Astrocyte (in vitro differentiated cells and primary cell): ENCODE results near the gene VCPKMT. TPM values are rescaled to one million over a fixed set of nuclear protein-coding genes. Genes with fewer than 3 reads are reported as not detected.

Experiments used
- DNase-seq: peaks from one replicate; pipeline ENCODE4 v3.0.0-alpha.2; 2010; ENCODE audit warnings: low read depth
- FAIRE-seq: peaks from 2 replicates; lab custom pipeline; 2011; peaks lifted over from hg19 to GRCh38; lab: Jason Lieb, UNC
- H2AFZ ChIP-seq: 2 replicates; pipeline ENCODE4 v1.6.0; 2012; ENCODE audit warnings: low read depth, low read length, inconsistent platforms
- H3K27ac ChIP-seq: 2 replicates; pipeline ENCODE4 v1.5.1; 2011; ENCODE audit warnings: low read depth, low read length, inconsistent platforms
- H3K27me3 ChIP-seq: 2 replicates; pipeline ENCODE4 v1.6.0; 2011; ENCODE audit warnings: low read length, inconsistent platforms; ENCODE audit not compliant: insufficient read depth
- H3K36me3 ChIP-seq: 2 replicates; pipeline ENCODE4 v1.5.1; 2011; ENCODE audit warnings: low read length, inconsistent platforms; ENCODE audit not compliant: insufficient read depth
- H3K4me1 ChIP-seq: 2 replicates; pipeline ENCODE4 v1.5.1; 2011; ENCODE audit warnings: low read length, inconsistent platforms; ENCODE audit not compliant: insufficient read depth
- H3K4me2 ChIP-seq: 2 replicates; pipeline ENCODE4 v1.6.0; 2012; ENCODE audit warnings: low read length, inconsistent platforms
- H3K4me3 ChIP-seq: 2 replicates; pipeline ENCODE4 v1.5.1; 2011; ENCODE audit warnings: low read depth, mild to moderate bottlenecking, low read length, inconsistent platforms; ENCODE audit not compliant: insufficient read depth
- H3K79me2 ChIP-seq: 2 replicates; pipeline ENCODE4 v1.6.0; 2012; ENCODE audit warnings: mild to moderate bottlenecking, low read length, inconsistent platforms; ENCODE audit not compliant: insufficient read depth
- H3K9ac ChIP-seq: 2 replicates; pipeline ENCODE4 v1.6.0; 2012; ENCODE audit warnings: mild to moderate bottlenecking, low read length, inconsistent platforms
- H3K9me3 ChIP-seq: 2 replicates; pipeline ENCODE4 v1.5.1; 2012; ENCODE audit warnings: low read depth, mild to moderate bottlenecking, low read length, inconsistent platforms; ENCODE audit not compliant: insufficient read depth
- H4K20me1 ChIP-seq: 2 replicates; pipeline ENCODE4 v1.6.0; 2012; ENCODE audit warnings: low read length, inconsistent platforms; ENCODE audit not compliant: insufficient read depth
- H3K27ac Mint-ChIP-seq: one replicate; pipeline ENCODE4 v1.8.0; 2021; ENCODE audit warnings: mild to moderate bottlenecking, mixed read lengths; ENCODE audit not compliant: unreplicated experiment
- H3K27me3 Mint-ChIP-seq: one replicate; pipeline ENCODE4 v1.8.0; 2021; ENCODE audit warnings: low read depth, mixed read lengths; ENCODE audit not compliant: unreplicated experiment
- H3K36me3 Mint-ChIP-seq: one replicate; pipeline ENCODE4 v1.8.0; 2021; ENCODE audit warnings: low read depth, mixed read lengths; ENCODE audit not compliant: unreplicated experiment
- H3K4me1 Mint-ChIP-seq: one replicate; pipeline ENCODE4 v1.8.0; 2021; ENCODE audit warnings: low read depth, mixed read lengths; ENCODE audit not compliant: unreplicated experiment
- H3K4me3 Mint-ChIP-seq: one replicate; pipeline ENCODE4 v1.8.0; 2021; ENCODE audit warnings: mild to moderate bottlenecking, moderate library complexity, mixed read lengths; ENCODE audit not compliant: unreplicated experiment
- H3K9me3 Mint-ChIP-seq: one replicate; pipeline ENCODE4 v1.8.0; 2021; ENCODE audit warnings: mild to moderate bottlenecking, mixed read lengths; ENCODE audit not compliant: unreplicated experiment
- EZH2 ChIP-seq: IDR thresholded peaks from 2 replicates; pipeline ENCODE4 v1.6.1; 2012; ENCODE audit warnings: mild to moderate bottlenecking, low read length, inconsistent platforms; ENCODE audit not compliant: insufficient read depth
- total RNA-seq: library from RNA; stranded (reverse); gene quantifications from 2 replicates; pipeline ENCODE4 v1.2.1, GENCODE V29; 2021
- TF ChIP-seq, protein P1 (sequence below): IDR thresholded peaks from 2 replicates; pipeline ENCODE4 v1.5.1; 2011; ENCODE audit warnings: low read depth, mild to moderate bottlenecking, inconsistent platforms, low read length, moderate library complexity; ENCODE audit not compliant: insufficient read depth

The VCPKMT gene
- total RNA-seq, 1 donor from 2014 or later: 8.0 TPM

- H3K9ac ChIP-seq: no peak overlapping the region
- H3K4me3 ChIP-seq: no peak overlapping the region
- no peak for FAIRE-seq
- H3K4me3 Mint-ChIP-seq: no peak overlapping the region
- no peak overlapping the region for H3K27ac Mint-ChIP-seq
- H3K4me1 ChIP-seq: no peaks in the 10 kb centered on the region
- DNase-seq: no peak
- H3K4me2 ChIP-seq: no peak overlapping the region
- H3K4me1 Mint-ChIP-seq: no peaks in the 10 kb centered on the region
- H3K79me2 ChIP-seq: peaks cover 4% of the 10 kb centered on the region
- H3K9me3 ChIP-seq: no peaks in the 10 kb centered on the region
- H3K9me3 Mint-ChIP-seq: no peaks in the 10 kb centered on the region
- no peak overlapping the region for H3K27ac ChIP-seq
- peaks cover 9% of the 10 kb centered on the region for H3K36me3 Mint-ChIP-seq
- H4K20me1 ChIP-seq: no peaks in the 10 kb centered on the region
- no peaks in the 10 kb centered on the region for H3K27me3 Mint-ChIP-seq
- TF ChIP-seq EZH2: no peak
- TF ChIP-seq, protein P1, sequence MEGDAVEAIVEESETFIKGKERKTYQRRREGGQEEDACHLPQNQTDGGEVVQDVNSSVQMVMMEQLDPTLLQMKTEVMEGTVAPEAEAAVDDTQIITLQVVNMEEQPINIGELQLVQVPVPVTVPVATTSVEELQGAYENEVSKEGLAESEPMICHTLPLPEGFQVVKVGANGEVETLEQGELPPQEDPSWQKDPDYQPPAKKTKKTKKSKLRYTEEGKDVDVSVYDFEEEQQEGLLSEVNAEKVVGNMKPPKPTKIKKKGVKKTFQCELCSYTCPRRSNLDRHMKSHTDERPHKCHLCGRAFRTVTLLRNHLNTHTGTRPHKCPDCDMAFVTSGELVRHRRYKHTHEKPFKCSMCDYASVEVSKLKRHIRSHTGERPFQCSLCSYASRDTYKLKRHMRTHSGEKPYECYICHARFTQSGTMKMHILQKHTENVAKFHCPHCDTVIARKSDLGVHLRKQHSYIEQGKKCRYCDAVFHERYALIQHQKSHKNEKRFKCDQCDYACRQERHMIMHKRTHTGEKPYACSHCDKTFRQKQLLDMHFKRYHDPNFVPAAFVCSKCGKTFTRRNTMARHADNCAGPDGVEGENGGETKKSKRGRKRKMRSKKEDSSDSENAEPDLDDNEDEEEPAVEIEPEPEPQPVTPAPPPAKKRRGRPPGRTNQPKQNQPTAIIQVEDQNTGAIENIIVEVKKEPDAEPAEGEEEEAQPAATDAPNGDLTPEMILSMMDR: no peak
- H3K36me3 ChIP-seq: peaks cover 39% of the 10 kb centered on the region
- no peak overlapping the region for H2AFZ ChIP-seq
- no peaks in the 10 kb centered on the region for H3K27me3 ChIP-seq
Measured at GRCh38 chr14:50107850-50108249, 8.5 kb downstream of the VCPKMT start.

DNA sequence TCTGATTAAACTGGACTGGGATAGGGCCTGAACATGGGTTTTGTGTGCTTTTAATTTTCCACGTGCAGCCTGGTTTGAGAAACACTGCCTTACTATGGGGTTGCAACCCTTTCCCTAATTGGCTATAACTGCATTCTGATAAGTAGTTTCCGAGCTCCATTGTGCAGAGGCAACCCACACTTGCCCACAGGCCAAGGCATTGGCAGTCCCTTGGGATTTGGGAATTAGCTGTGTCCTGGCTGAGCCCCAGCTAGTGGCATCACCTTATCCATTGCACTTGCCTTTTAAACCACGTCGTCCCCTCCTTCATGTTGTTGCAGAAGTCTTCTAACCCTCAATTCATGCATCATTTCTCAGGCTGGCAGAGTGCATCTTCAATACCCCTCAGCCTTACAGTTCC, 10.2 kb downstream of the VCPKMT start:
- H3K79me2 ChIP-seq: peaks cover 4% of the 10 kb centered on the region
- Mint-ChIP-seq H3K27ac (no peak overlapping the region), H3K4me3 (no peak overlapping the region), H3K4me1 (no peaks in the 10 kb centered on the region), H3K27me3 (no peaks in the 10 kb centered on the region), H3K9me3 (no peaks in the 10 kb centered on the region), H3K36me3 (peaks cover 4% of the 10 kb centered on the region)
- peaks cover 33% of the 10 kb centered on the region for H3K36me3 ChIP-seq
- H3K27me3 ChIP-seq: no peaks in the 10 kb centered on the region
- no peaks in the 10 kb centered on the region for H3K4me1 ChIP-seq
- no peak overlapping the region for H2AFZ ChIP-seq
- TF ChIP-seq, protein P1: no peak
- no peak for TF ChIP-seq EZH2
- DNase-seq (no peak), FAIRE-seq (no peak)
- no peak overlapping the region for H3K4me3 ChIP-seq
- no peak overlapping the region for H3K9ac ChIP-seq
- no peak overlapping the region for H3K27ac ChIP-seq
- no peak overlapping the region for H3K4me2 ChIP-seq
- H3K9me3 ChIP-seq: no peaks in the 10 kb centered on the region
- H4K20me1 ChIP-seq: no peaks in the 10 kb centered on the region

GRCh38 chr14:50103558-50103957, 12.8 kb downstream of the VCPKMT start:
- H3K79me2 ChIP-seq: no peaks in the 10 kb centered on the region
- Mint-ChIP-seq H3K4me1 (peaks cover 3% of the 10 kb centered on the region), H3K27me3 (no peaks in the 10 kb centered on the region), H3K27ac (no peak overlapping the region), H3K9me3 (no peaks in the 10 kb centered on the region), H3K36me3 (peaks cover 6% of the 10 kb centered on the region), H3K4me3 (no peak overlapping the region)
- no peak for DNase-seq
- FAIRE-seq: no peak
- H3K4me3 ChIP-seq: no peak overlapping the region
- TF ChIP-seq EZH2: no peak
- TF ChIP-seq, protein P1: no peak
- no peak overlapping the region for H3K27ac ChIP-seq
- H3K27me3 ChIP-seq: no peaks in the 10 kb centered on the region
- H3K4me2 ChIP-seq: no peak overlapping the region
- no peak overlapping the region for H2AFZ ChIP-seq
- H3K9ac ChIP-seq: no peak overlapping the region
- peaks cover 10% of the 10 kb centered on the region for H3K36me3 ChIP-seq
- H4K20me1 ChIP-seq: no peaks in the 10 kb centered on the region
- no peaks in the 10 kb centered on the region for H3K9me3 ChIP-seq
- peaks cover 4% of the 10 kb centered on the region for H3K4me1 ChIP-seq
